ENCODE measurements around the gene BPIFB4.
"Not testable (repeated sequence)": the region's sequence is repeated elsewhere in the genome, so short reads cannot be mapped to it uniquely, and the experiment has no call there.

BPIFB4 gene

GRCh38 chr20:33079259-33079658 is at the start of gene BPIFB4:
BPIFB4 (plus strand) TSS chr20:33079643; CDS start chr20:33081527, 1,884 bp downstream.
- DNase-seq, result no peak

GRCh38 chr20:33030076-33030475 is 49.4 kb upstream of the BPIFB4 start:
- no peak for DNase-seq

- no peak for DNase-seq
These were observed 48.9 kb upstream of the BPIFB4 start for GRCh38 chr20:33030569-33030968.

- no peak for DNase-seq
These were observed 47.9 kb upstream of the BPIFB4 start, which contains the start of gene BPIFB6 for GRCh38 chr20:33031531-33031930. BPIFB6 (plus strand) TSS chr20:33031648; CDS start chr20:33031648, 0 bp downstream.

GRCh38 chr20:33032555-33032954 is 46.9 kb upstream of the BPIFB4 start:
- DNase-seq, result no peak

GRCh38 chr20:33033381-33033780 is 46.1 kb upstream of the BPIFB4 start:
- no peak for DNase-seq

GRCh38 chr20:33034115-33034514 is 45.3 kb upstream of the BPIFB4 start:
- DNase-seq, result no peak

GRCh38 chr20:33034901-33035492 is 44.4 kb upstream of the BPIFB4 start:
- DNase-seq, result no peak

- no peak for DNase-seq
These were observed 42.0 kb upstream of the BPIFB4 start for GRCh38 chr20:33037456-33037855.

- DNase-seq, result no peak
These were observed 41.2 kb upstream of the BPIFB4 start for GRCh38 chr20:33038243-33038642.

- DNase-seq, result no peak
These were observed 37.0 kb upstream of the BPIFB4 start for GRCh38 chr20:33042430-33042829.

- no peak for DNase-seq
These were observed 36.3 kb upstream of the BPIFB4 start for GRCh38 chr20:33042983-33043730.

GRCh38 chr20:33043731-33044181 is 35.7 kb upstream of the BPIFB4 start:
- no peak for DNase-seq

- DNase-seq, result not testable (repeated sequence)
These were observed 34.2 kb upstream of the BPIFB4 start for GRCh38 chr20:33045129-33045721.

GRCh38 chr20:33046412-33046811 is 33.0 kb upstream of the BPIFB4 start:
- no peak for DNase-seq

GRCh38 chr20:33051333-33051732 is 28.1 kb upstream of the BPIFB4 start:
- DNase-seq, result no peak

- no peak for DNase-seq
These were observed 25.9 kb upstream of the BPIFB4 start, which contains the start of gene BPIFB3 for GRCh38 chr20:33053291-33054106. BPIFB3 (plus strand) TSS chr20:33053903; CDS start chr20:33055436, 1,533 bp downstream.

GRCh38 chr20:33054381-33054780 is 25.1 kb upstream of the BPIFB4 start:
- DNase-seq, result no peak

GRCh38 chr20:33054791-33055190 is 24.7 kb upstream of the BPIFB4 start:
- no peak for DNase-seq

GRCh38 chr20:33059136-33059535 is 20.3 kb upstream of the BPIFB4 start:
- DNase-seq, result no peak

- no peak for DNase-seq
These were observed 19.6 kb upstream of the BPIFB4 start for GRCh38 chr20:33059741-33060390.

GRCh38 chr20:33061658-33062028 is 17.8 kb upstream of the BPIFB4 start:
- DNase-seq, result no peak

Data from 8988T (cell line).